ENCODE results near the gene MLXIPL.

The MLXIPL gene

GRCh38 chr7:73560109-73560835 is 64.0 kb downstream of the MLXIPL start:
- no peak overlapping the region for H2BK15ac ChIP-seq (replicated peaks; ENCODE audit: low read depth)
- WGBS (ENCODE audit: extremely low coverage, insufficient coverage, low lambda C conversion rate): no CpG with 5 or more reads among the region's 11 CpGs
- H3K4me3 ChIP-seq (ENCODE audit: low read length): no peak overlapping the region
- H3K4me2 ChIP-seq (ENCODE audit: low read length): no peak overlapping the region
- no peak overlapping the region for H4K8ac ChIP-seq (ENCODE audit: low read depth, low read length)
- H2AK5ac ChIP-seq (ENCODE audit: low read length): no peak overlapping the region
- H3K18ac ChIP-seq (ENCODE audit: low read length): no peak overlapping the region
- no peak overlapping the region for H3K56ac ChIP-seq (ENCODE audit: low read length)
- no peak overlapping the region for H3K4ac ChIP-seq (ENCODE audit: low read depth, low read length)
- no peak overlapping the region for H3K27ac ChIP-seq (ENCODE audit: low read depth, low read length)
- H2BK5ac ChIP-seq (ENCODE audit: low read length): no peak overlapping the region
- H2BK120ac ChIP-seq (ENCODE audit: low read depth, low read length): no peak overlapping the region
- H4K5ac ChIP-seq (ENCODE audit: low read length): no peak overlapping the region
- DNase-seq: no peak
- H3K79me2 ChIP-seq (ENCODE audit: control insufficient read depth, insufficient read depth, low read length): peaks cover 11% of the 10 kb centered on the region
- no peaks in the 10 kb centered on the region for H3K36me3 ChIP-seq (ENCODE audit: control insufficient read depth, insufficient read depth, low read length)
- H3K79me1 ChIP-seq (ENCODE audit: low read length): peaks cover 9% of the 10 kb centered on the region
- no peak overlapping the region for H3K23ac ChIP-seq (ENCODE audit: low read length)
- H3K27me3 ChIP-seq (ENCODE audit: insufficient read depth, low read length, poor library complexity): no peaks in the 10 kb centered on the region
- no peak overlapping the region for H3K9ac ChIP-seq (ENCODE audit: low read length)
- H3K4me1 ChIP-seq (ENCODE audit: control insufficient read depth, low read depth, low read length): no peaks in the 10 kb centered on the region

- Histone ChIP-seq H4K5ac (ENCODE audit: low read length) (no peak within 1 kb of the TSS), H3K4ac (ENCODE audit: low read depth, low read length) (peak within 1 kb of the TSS; percentile 95)
- peak; percentile 79 for DNase-seq
Measured at GRCh38 chr7:73557397-73558257, 66.7 kb downstream of the MLXIPL start, which contains the start of gene BCL7B. TSS of gene BCL7B (minus strand) at chr7:73557690. CDS start at chr7:73557578, 112 bp downstream.

DNA sequence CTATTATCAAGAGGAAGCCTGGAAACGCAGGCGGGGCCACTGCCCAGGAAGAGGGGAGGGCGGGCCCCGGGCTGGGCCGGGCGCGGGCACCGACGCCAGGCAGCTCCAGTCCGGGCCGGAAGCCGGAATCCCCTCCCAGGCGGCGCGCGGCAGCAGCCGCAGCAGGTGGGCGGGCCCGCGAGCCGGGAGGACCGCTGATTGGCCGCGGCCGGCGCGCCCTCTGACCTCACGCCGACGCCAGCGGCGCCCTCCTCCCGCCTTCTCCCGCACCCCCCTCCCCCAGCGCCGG is 67.3 kb downstream of the MLXIPL start:
- peak overlapping the region; percentile 99 for H4K8ac ChIP-seq (ENCODE audit: low read depth, low read length)
- H3K4me1 ChIP-seq (ENCODE audit: control insufficient read depth, low read depth, low read length): no peaks in the 10 kb centered on the region
- peak overlapping the region; percentile 42 for H3K4me3 ChIP-seq (ENCODE audit: low read length)
- peak; percentile 97 for DNase-seq
- H2BK15ac ChIP-seq (replicated peaks; ENCODE audit: low read depth): no peak overlapping the region
- peak overlapping the region; percentile 98 for H3K9ac ChIP-seq (ENCODE audit: low read length)
- H3K4me2 ChIP-seq (ENCODE audit: low read length): peak overlapping the region; percentile 86
- no peak overlapping the region for H2AK5ac ChIP-seq (ENCODE audit: low read length)
- peak overlapping the region; percentile 95 for H3K4ac ChIP-seq (ENCODE audit: low read depth, low read length)
- no peak overlapping the region for H2BK5ac ChIP-seq (ENCODE audit: low read length)
- H3K79me1 ChIP-seq (ENCODE audit: low read length): peaks cover 12% of the 10 kb centered on the region
- H3K36me3 ChIP-seq (ENCODE audit: control insufficient read depth, insufficient read depth, low read length): peaks cover 2% of the 10 kb centered on the region
- peak overlapping the region; percentile 97 for H3K18ac ChIP-seq (ENCODE audit: low read length)
- H3K23ac ChIP-seq (ENCODE audit: low read length): no peak overlapping the region
- H3K27ac ChIP-seq (ENCODE audit: low read depth, low read length): peak overlapping the region; percentile 99
- H4K5ac ChIP-seq (ENCODE audit: low read length): no peak overlapping the region
- no peak overlapping the region for H2BK120ac ChIP-seq (ENCODE audit: low read depth, low read length)
- H3K27me3 ChIP-seq (ENCODE audit: insufficient read depth, low read length, poor library complexity): no peaks in the 10 kb centered on the region
- WGBS (ENCODE audit: extremely low coverage, insufficient coverage, low lambda C conversion rate): no CpG with 5 or more reads among the region's 36 CpGs
- H3K79me2 ChIP-seq (ENCODE audit: control insufficient read depth, insufficient read depth, low read length): peaks cover 22% of the 10 kb centered on the region
- peak overlapping the region; percentile 99 for H3K56ac ChIP-seq (ENCODE audit: low read length)

More at GRCh38 chr7:73557397-73558257, 66.7 kb downstream of the MLXIPL start, which contains the start of gene BCL7B:
- Histone ChIP-seq H4K8ac (ENCODE audit: low read depth, low read length) (peak within 1 kb of the TSS; percentile 99), H2BK120ac (ENCODE audit: low read depth, low read length) (no peak within 1 kb of the TSS), H2BK15ac (replicated peaks; ENCODE audit: low read depth) (no peak within 1 kb of the TSS), H3K23ac (ENCODE audit: low read length) (no peak within 1 kb of the TSS), H3K56ac (ENCODE audit: low read length) (peak within 1 kb of the TSS; percentile 99), H3K4me3 (ENCODE audit: low read length) (peak within 1 kb of the TSS; percentile 72), H3K79me1 (ENCODE audit: low read length) (peaks cover 12% of the 10 kb centered on the region), H3K9ac (ENCODE audit: low read length) (peak within 1 kb of the TSS; percentile 98), H2AK5ac (ENCODE audit: low read length) (no peak within 1 kb of the TSS), H3K36me3 (ENCODE audit: control insufficient read depth, insufficient read depth, low read length) (no peaks in the 10 kb centered on the region), H3K79me2 (ENCODE audit: control insufficient read depth, insufficient read depth, low read length) (peaks cover 22% of the 10 kb centered on the region), H3K27me3 (ENCODE audit: insufficient read depth, low read length, poor library complexity) (no peaks in the 10 kb centered on the region), H3K27ac (ENCODE audit: low read depth, low read length) (peak within 1 kb of the TSS; percentile 99), H3K4me2 (ENCODE audit: low read length) (peak within 1 kb of the TSS; percentile 86), H2BK5ac (ENCODE audit: low read length) (no peak within 1 kb of the TSS), H3K18ac (ENCODE audit: low read length) (peak within 1 kb of the TSS; percentile 97), H3K4me1 (ENCODE audit: control insufficient read depth, low read depth, low read length) (no peaks in the 10 kb centered on the region)
- WGBS (ENCODE audit: extremely low coverage, insufficient coverage, low lambda C conversion rate): no CpG with 5 or more reads among the region's 83 CpGs

- peaks cover 12% of the 10 kb centered on the region for H3K79me1 ChIP-seq (ENCODE audit: low read length)
- H3K79me2 ChIP-seq (ENCODE audit: control insufficient read depth, insufficient read depth, low read length): peaks cover 22% of the 10 kb centered on the region
- H3K18ac ChIP-seq (ENCODE audit: low read length): no peak overlapping the region
- no peak for DNase-seq
- H3K36me3 ChIP-seq (ENCODE audit: control insufficient read depth, insufficient read depth, low read length): peaks cover 3% of the 10 kb centered on the region
- peak overlapping the region; percentile 86 for H3K4me2 ChIP-seq (ENCODE audit: low read length)
- no CpG with 5 or more reads among the region's 28 CpGs for WGBS (ENCODE audit: extremely low coverage, insufficient coverage, low lambda C conversion rate)
- H2BK15ac ChIP-seq (replicated peaks; ENCODE audit: low read depth): no peak overlapping the region
- H2BK120ac ChIP-seq (ENCODE audit: low read depth, low read length): no peak overlapping the region
- no peak overlapping the region for H4K8ac ChIP-seq (ENCODE audit: low read depth, low read length)
- no peak overlapping the region for H4K5ac ChIP-seq (ENCODE audit: low read length)
- peak overlapping the region; percentile 73 for H3K9ac ChIP-seq (ENCODE audit: low read length)
- H3K56ac ChIP-seq (ENCODE audit: low read length): peak overlapping the region; percentile 89
- peak overlapping the region; percentile 34 for H3K27ac ChIP-seq (ENCODE audit: low read depth, low read length)
- H3K4me1 ChIP-seq (ENCODE audit: control insufficient read depth, low read depth, low read length): no peaks in the 10 kb centered on the region
- no peaks in the 10 kb centered on the region for H3K27me3 ChIP-seq (ENCODE audit: insufficient read depth, low read length, poor library complexity)
- no peak overlapping the region for H2BK5ac ChIP-seq (ENCODE audit: low read length)
- no peak overlapping the region for H3K23ac ChIP-seq (ENCODE audit: low read length)
- H3K4me3 ChIP-seq (ENCODE audit: low read length): peak overlapping the region; percentile 42
- no peak overlapping the region for H2AK5ac ChIP-seq (ENCODE audit: low read length)
- no peak overlapping the region for H3K4ac ChIP-seq (ENCODE audit: low read depth, low read length)
Measured at GRCh38 chr7:73556208-73557107, 67.9 kb downstream of the MLXIPL start.

DNA sequence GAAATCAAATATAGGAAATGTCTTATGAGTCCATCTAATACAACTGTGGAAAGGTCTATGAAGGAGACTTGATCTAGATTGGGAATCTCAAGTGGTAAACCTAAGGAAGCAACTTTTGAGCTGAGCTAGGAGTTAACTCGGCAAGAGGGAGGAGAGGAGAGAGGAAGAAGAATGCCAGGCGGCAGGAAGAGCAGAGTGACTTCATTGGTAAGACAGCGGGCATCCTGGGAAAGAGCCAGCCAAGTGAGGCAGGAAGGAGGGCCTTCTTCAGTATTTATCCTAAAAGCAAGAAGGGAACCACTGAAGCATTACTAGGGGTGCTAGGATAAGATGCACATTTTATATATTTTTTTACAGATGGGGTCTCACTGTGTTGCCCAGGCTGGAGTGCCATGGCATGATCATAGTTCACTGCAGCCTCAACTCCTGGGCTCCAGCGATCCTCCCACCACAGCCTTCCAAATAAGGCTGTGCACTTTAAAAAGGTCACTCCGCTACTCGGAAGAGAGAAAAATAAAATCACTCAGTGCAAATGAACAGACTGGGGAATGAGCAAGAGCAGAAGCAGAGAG is 68.8 kb downstream of the MLXIPL start:
- no peak overlapping the region for H3K56ac ChIP-seq (ENCODE audit: low read length)
- H3K27ac ChIP-seq (ENCODE audit: low read depth, low read length): no peak overlapping the region
- no peak overlapping the region for H3K4me3 ChIP-seq (ENCODE audit: low read length)
- no peak for DNase-seq
- no CpG with 5 or more reads among the region's 6 CpGs for WGBS (ENCODE audit: extremely low coverage, insufficient coverage, low lambda C conversion rate)
- no peak overlapping the region for H2BK120ac ChIP-seq (ENCODE audit: low read depth, low read length)
- no peak overlapping the region for H3K23ac ChIP-seq (ENCODE audit: low read length)
- peaks cover 12% of the 10 kb centered on the region for H3K79me1 ChIP-seq (ENCODE audit: low read length)
- no peak overlapping the region for H3K9ac ChIP-seq (ENCODE audit: low read length)
- no peak overlapping the region for H3K4me2 ChIP-seq (ENCODE audit: low read length)
- peaks cover 3% of the 10 kb centered on the region for H3K36me3 ChIP-seq (ENCODE audit: control insufficient read depth, insufficient read depth, low read length)
- H3K27me3 ChIP-seq (ENCODE audit: insufficient read depth, low read length, poor library complexity): no peaks in the 10 kb centered on the region
- no peak overlapping the region for H2BK5ac ChIP-seq (ENCODE audit: low read length)
- H3K4me1 ChIP-seq (ENCODE audit: control insufficient read depth, low read depth, low read length): no peaks in the 10 kb centered on the region
- peaks cover 22% of the 10 kb centered on the region for H3K79me2 ChIP-seq (ENCODE audit: control insufficient read depth, insufficient read depth, low read length)
- no peak overlapping the region for H3K4ac ChIP-seq (ENCODE audit: low read depth, low read length)
- no peak overlapping the region for H2BK15ac ChIP-seq (replicated peaks; ENCODE audit: low read depth)
- H3K18ac ChIP-seq (ENCODE audit: low read length): no peak overlapping the region
- no peak overlapping the region for H4K8ac ChIP-seq (ENCODE audit: low read depth, low read length)
- H4K5ac ChIP-seq (ENCODE audit: low read length): no peak overlapping the region
- no peak overlapping the region for H2AK5ac ChIP-seq (ENCODE audit: low read length)
